Chondrocyte (in vitro differentiated cells): ENCODE data around the gene DUSP22. TPM values are rescaled to one million over a fixed set of nuclear protein-coding genes. Genes with fewer than 3 reads are reported as not detected.

Source experiments
- DNase-seq: peaks from one replicate; pipeline ENCODE4 v3.0.0; 2021; ENCODE audit warnings: mixed read lengths, low spot score
- H3K27ac Mint-ChIP-seq: one replicate; pipeline ENCODE4 v1.8.0; 2021; ENCODE audit warnings: mild to moderate bottlenecking, moderate library complexity, mixed read lengths; ENCODE audit not compliant: unreplicated experiment
- H3K27me3 Mint-ChIP-seq: 2 replicates; pipeline ENCODE4 v1.8.0; 2021; ENCODE audit warnings: low read depth, mixed read lengths
- H3K36me3 Mint-ChIP-seq: 2 replicates; pipeline ENCODE4 v1.8.0; 2021; ENCODE audit warnings: low read depth, mixed read lengths
- H3K4me1 Mint-ChIP-seq: 2 replicates; pipeline ENCODE4 v1.8.0; 2021; ENCODE audit warnings: low read depth, mild to moderate bottlenecking, mixed read lengths
- H3K4me3 Mint-ChIP-seq: one replicate; pipeline ENCODE4 v1.8.0; 2021; ENCODE audit warnings: mild to moderate bottlenecking, moderate library complexity, mixed read lengths; ENCODE audit not compliant: unreplicated experiment
- H3K9me3 Mint-ChIP-seq: 2 replicates; pipeline ENCODE4 v1.8.0; 2021; ENCODE audit warnings: low read depth, mixed read lengths
- total RNA-seq: library from RNA; stranded (reverse); gene quantifications from 3 replicates; pipeline ENCODE4 v1.2.1, GENCODE V29; 2021
- TF ChIP-seq, protein P1 (sequence below): fragments of 200-600 bp; sonication (generic); IDR thresholded peaks from 2 replicates; pipeline ENCODE4 v1.5.0; 2021; ENCODE audit warnings: antibody characterized with exemption, mild to moderate bottlenecking, moderate library complexity

DUSP22 gene
- total RNA-seq, 1 donor from 2014 or later: 34.2 TPM

GRCh38 chr6:256169-256568 is 36.1 kb upstream of the DUSP22 start:
- H3K27me3 Mint-ChIP-seq: peaks cover 2% of the 10 kb centered on the region
- DNase-seq: no peak
- TF ChIP-seq, protein P1, sequence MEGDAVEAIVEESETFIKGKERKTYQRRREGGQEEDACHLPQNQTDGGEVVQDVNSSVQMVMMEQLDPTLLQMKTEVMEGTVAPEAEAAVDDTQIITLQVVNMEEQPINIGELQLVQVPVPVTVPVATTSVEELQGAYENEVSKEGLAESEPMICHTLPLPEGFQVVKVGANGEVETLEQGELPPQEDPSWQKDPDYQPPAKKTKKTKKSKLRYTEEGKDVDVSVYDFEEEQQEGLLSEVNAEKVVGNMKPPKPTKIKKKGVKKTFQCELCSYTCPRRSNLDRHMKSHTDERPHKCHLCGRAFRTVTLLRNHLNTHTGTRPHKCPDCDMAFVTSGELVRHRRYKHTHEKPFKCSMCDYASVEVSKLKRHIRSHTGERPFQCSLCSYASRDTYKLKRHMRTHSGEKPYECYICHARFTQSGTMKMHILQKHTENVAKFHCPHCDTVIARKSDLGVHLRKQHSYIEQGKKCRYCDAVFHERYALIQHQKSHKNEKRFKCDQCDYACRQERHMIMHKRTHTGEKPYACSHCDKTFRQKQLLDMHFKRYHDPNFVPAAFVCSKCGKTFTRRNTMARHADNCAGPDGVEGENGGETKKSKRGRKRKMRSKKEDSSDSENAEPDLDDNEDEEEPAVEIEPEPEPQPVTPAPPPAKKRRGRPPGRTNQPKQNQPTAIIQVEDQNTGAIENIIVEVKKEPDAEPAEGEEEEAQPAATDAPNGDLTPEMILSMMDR: no peak
- H3K9me3 Mint-ChIP-seq: peaks cover 10% of the 10 kb centered on the region
- H3K4me3 Mint-ChIP-seq: no peak overlapping the region
- H3K27ac Mint-ChIP-seq: no peak overlapping the region
- peaks cover 5% of the 10 kb centered on the region for H3K4me1 Mint-ChIP-seq
- H3K36me3 Mint-ChIP-seq: no peaks in the 10 kb centered on the region

DNA sequence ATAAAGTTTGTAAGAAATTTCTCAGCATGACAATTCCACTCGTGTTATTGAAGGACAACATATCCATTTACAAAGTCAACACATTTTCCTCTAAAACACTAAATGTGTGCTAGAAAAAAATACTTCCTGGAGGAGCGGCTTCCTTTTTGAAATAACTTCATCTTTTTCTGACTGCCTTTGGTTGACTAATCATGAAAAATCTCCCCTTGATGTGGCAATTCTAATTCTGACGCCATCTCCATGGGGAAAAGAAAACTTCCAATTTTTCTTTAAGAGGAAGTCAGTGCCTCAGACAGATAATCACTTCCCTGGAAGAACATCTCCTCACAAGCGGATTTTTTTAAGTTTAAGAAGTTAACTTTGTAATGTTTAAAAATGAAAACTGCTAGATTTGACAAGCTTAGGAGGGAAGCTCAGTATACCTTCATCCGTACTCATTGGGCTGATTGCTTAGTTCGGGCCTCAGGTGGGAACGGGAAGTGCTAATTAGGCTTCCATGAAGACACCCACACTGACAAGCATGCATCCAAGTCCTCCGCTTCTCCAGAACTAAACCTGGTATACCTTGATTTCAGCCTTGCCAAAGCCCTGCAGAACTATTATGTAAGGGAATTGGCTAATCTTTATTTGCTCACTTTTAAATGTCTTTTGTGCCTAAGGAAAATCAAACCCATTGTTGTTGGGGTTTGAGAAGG is 35.1 kb upstream of the DUSP22 start:
- no peaks in the 10 kb centered on the region for H3K36me3 Mint-ChIP-seq
- DNase-seq: no peak
- H3K4me1 Mint-ChIP-seq: peaks cover 5% of the 10 kb centered on the region
- H3K27me3 Mint-ChIP-seq: peaks cover 2% of the 10 kb centered on the region
- TF ChIP-seq, protein P1: no peak
- H3K4me3 Mint-ChIP-seq: no peak overlapping the region
- H3K27ac Mint-ChIP-seq: no peak overlapping the region
- peaks cover 14% of the 10 kb centered on the region for H3K9me3 Mint-ChIP-seq

DNA sequence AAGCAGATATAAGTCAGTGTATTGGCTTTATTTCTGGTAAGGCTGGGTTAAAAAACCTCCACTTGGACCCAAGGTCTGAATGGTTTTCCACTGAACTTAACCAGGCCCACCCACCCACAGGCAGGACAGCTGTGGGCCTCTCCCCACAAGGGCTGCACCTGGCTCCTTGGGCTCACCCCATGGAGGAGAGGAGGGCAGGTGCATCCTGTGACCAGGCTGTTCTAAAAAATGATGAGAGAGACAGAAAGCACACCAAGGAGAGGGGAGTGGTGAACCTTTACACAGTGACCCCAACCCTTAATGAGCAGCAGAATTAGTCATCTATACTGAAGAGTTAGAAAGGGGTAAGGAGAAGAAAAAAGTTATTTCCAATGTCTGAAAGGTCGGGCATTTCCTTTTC is 34.5 kb upstream of the DUSP22 start:
- TF ChIP-seq, protein P1: no peak
- Mint-ChIP-seq H3K9me3 (peaks cover 14% of the 10 kb centered on the region), H3K4me3 (no peak overlapping the region), H3K4me1 (peaks cover 5% of the 10 kb centered on the region), H3K27ac (no peak overlapping the region), H3K36me3 (no peaks in the 10 kb centered on the region), H3K27me3 (peaks cover 2% of the 10 kb centered on the region)
- DNase-seq: no peak

- TF ChIP-seq, protein P1: no peak
- Mint-ChIP-seq H3K4me3 (no peak overlapping the region), H3K4me1 (peaks cover 5% of the 10 kb centered on the region), H3K27ac (no peak overlapping the region), H3K27me3 (peaks cover 2% of the 10 kb centered on the region), H3K9me3 (peaks cover 14% of the 10 kb centered on the region), H3K36me3 (no peaks in the 10 kb centered on the region)
- no peak for DNase-seq
Observed at GRCh38 chr6:259316-259715, 33.0 kb upstream of the DUSP22 start.

DNA sequence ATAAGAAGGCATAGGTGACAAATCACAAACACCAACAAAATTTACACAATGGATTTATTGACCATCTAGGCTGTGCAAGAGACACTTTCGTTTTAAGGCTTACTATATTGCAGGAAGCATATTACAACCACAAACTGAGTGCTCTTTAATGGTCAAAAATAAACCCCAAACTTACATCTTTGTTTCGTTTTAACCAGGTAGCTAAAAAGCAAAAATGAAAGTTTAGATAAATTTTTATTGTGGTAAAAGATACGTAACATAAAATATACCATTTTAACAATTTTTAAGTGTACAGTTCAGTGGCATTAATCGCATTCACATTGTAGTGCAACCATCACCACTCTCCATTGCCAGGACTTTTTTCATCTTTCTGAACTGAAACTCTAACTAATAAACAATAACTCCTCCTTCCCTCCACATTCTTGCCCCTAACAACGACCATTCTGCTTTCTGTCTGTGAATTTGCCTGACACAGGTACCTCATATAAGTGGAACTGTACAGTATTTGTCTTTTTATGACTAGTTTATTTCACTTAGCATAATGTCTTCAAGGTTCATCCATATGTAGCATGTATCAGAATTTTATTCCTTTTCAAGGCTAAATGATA is 32.3 kb upstream of the DUSP22 start:
- Mint-ChIP-seq H3K27me3 (peaks cover 6% of the 10 kb centered on the region), H3K4me3 (no peak overlapping the region), H3K9me3 (peaks cover 14% of the 10 kb centered on the region), H3K36me3 (no peaks in the 10 kb centered on the region), H3K27ac (no peak overlapping the region), H3K4me1 (peaks cover 5% of the 10 kb centered on the region)
- no peak for DNase-seq
- TF ChIP-seq, protein P1: no peak
